Upper lobe of right lung (tissue), 1 donor: ENCODE data around the gene ITPR2. TPM values are rescaled to one million over a fixed set of nuclear protein-coding genes. Genes with fewer than 3 reads are reported as not detected.
A peak's percentile ranks its signal among the peaks of the same experiment; 100 is the strongest.
"Not testable (repeated sequence)": the region's sequence is repeated elsewhere in the genome, so short reads cannot be mapped to it uniquely, and the experiment has no call there.

Experiments used
- ATAC-seq: fragments of 200-7000 bp; cut with Tn5 transposase; one replicate; pipeline ENCODE4 v1.9.1; 2020; ENCODE audit warnings: mild to moderate bottlenecking, moderate library complexity
- DNase-seq: peaks from one replicate; pipeline ENCODE4 v3.0.0-alpha.2; 2020
- H3K27ac ChIP-seq: fragments of 200-600 bp; one replicate; pipeline ENCODE4 v1.8.0; 2022
- H3K27me3 ChIP-seq: fragments of 200-600 bp; one replicate; pipeline ENCODE4 v1.8.0; 2022; ENCODE audit warnings: mild to moderate bottlenecking
- H3K36me3 ChIP-seq: fragments of 200-600 bp; one replicate; pipeline ENCODE4 v1.8.0; 2022
- H3K4me1 ChIP-seq: fragments of 200-600 bp; one replicate; pipeline ENCODE4 v1.8.0; 2022
- H3K4me3 ChIP-seq: fragments of 200-600 bp; one replicate; pipeline ENCODE4 v1.8.0; 2022; ENCODE audit warnings: mild to moderate bottlenecking
- H3K9me3 ChIP-seq: fragments of 200-600 bp; one replicate; pipeline ENCODE4 v1.8.0; 2022
- intact Hi-C: fragments of 100-400 bp; cut with DNase I; formaldehyde crosslinking; loops from one replicate; pipeline ENCODE4 v1.11.0; 2022
- total RNA-seq: library from RNA; stranded (reverse); fragmentation: NEBNext Ultra II Directional; extraction: Animal tissue kit (Norgen Biotek cat#: 25700); gene quantifications from one replicate; pipeline ENCODE4 v1.2.1, GENCODE V29; 2021
- TF ChIP-seq, protein P1 (sequence below): fragments of 200-600 bp; IDR thresholded peaks from one replicate; pipeline ENCODE4 v1.8.0; 2022; ENCODE audit warnings: antibody characterized with exemption
- donor health status: DM: no; HTN: yes; CAD: no; lungs with severe emphysema.

Gene ITPR2
- total RNA-seq, 1 donor from 2014 or later: 50.8 TPM

DNA sequence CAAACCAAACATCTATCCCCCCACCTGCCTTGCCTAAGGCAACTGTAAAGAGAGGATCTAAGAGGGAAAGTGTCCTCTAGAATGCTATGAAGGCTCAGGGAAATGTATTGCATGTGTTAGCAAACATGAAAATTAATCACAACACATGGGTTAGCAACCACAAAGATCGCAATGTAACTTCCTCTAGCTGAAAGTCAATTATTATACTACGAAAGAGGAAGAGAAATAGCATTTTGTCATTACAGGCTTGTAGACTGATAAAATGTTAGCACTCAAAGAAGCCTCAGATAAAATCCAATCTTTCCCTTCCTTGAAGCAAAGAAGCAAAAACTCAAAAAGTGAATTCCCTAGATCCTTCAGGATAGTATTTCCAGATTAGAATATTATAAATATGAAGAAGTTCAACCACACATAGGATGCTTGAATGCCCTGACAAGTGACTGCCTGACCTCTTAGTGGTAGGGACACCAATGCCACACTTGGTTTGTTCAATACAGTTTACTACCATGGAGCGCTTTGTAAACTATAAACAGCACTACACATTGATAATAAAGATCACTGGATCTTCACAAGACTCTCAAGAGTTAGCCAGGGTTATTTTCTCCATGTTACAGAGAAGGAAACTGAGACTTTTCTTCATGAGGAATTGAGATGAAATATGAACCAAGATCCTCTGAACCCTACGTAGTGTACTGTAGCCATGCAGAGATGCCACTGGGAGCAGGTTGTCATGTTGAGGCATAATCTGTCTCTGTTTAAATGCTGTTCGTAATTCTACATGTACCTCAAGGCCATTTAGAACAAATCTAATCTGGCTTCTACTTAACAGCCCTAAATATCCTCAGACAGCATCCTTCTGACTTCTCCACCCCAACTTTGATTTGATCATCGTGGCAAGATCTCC, 100.7 kb downstream of the ITPR2 start:
- Histone ChIP-seq H3K27me3 (no peaks in the 10 kb centered on the region), H3K36me3 (no peaks in the 10 kb centered on the region), H3K9me3 (no peaks in the 10 kb centered on the region), H3K4me3 (no peak overlapping the region), H3K27ac (no peak overlapping the region), H3K4me1 (peaks cover 3% of the 10 kb centered on the region)
- TF ChIP-seq, protein P1, sequence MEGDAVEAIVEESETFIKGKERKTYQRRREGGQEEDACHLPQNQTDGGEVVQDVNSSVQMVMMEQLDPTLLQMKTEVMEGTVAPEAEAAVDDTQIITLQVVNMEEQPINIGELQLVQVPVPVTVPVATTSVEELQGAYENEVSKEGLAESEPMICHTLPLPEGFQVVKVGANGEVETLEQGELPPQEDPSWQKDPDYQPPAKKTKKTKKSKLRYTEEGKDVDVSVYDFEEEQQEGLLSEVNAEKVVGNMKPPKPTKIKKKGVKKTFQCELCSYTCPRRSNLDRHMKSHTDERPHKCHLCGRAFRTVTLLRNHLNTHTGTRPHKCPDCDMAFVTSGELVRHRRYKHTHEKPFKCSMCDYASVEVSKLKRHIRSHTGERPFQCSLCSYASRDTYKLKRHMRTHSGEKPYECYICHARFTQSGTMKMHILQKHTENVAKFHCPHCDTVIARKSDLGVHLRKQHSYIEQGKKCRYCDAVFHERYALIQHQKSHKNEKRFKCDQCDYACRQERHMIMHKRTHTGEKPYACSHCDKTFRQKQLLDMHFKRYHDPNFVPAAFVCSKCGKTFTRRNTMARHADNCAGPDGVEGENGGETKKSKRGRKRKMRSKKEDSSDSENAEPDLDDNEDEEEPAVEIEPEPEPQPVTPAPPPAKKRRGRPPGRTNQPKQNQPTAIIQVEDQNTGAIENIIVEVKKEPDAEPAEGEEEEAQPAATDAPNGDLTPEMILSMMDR: no peak
- intact Hi-C loops: no loop called here
- ATAC-seq: peak; percentile 76
- no peak for DNase-seq

DNA sequence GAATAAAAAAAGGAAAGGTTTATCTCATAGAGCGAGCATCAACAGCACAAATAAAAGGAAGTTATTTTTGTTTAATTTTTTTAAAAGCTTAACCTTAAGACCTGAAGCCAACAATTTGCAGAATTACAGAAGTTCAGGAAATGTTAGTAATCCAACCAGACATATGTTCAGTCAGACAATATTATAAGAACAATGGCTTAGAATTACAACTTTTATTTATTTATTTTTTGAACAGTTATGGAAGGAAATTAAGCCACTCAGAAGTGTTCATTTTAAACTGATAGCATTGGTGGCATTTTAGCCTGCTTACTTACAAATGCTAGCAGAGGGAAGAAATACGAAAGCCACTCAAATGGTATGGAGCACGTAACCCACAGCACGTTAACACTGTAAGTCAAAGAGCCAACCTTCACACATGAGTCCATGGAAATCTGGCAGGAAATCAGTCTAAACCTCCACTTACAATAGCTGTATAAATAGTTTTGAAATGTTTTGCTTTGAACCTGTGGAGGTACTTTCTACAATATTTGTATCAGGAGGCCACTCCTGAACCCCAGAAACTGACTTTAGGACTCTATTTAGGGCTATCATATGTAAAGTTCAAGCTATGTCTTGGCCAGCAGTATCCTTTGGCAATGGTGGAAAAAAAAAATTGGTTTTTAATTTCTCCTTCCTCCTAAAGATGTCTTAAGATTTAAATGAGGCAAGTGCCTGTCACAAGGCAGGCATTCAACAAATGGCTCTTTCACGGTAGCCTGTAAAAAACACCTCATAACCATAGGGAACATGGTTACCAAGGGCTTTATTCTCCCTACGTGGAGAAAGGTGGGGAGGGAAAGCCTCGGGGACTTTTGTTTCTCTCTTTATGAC, 102.3 kb downstream of the ITPR2 start:
- Histone ChIP-seq H3K9me3 (no peaks in the 10 kb centered on the region), H3K4me1 (peaks cover 3% of the 10 kb centered on the region), H3K27me3 (no peaks in the 10 kb centered on the region), H3K4me3 (no peak overlapping the region), H3K27ac (no peak overlapping the region), H3K36me3 (no peaks in the 10 kb centered on the region)
- ATAC-seq (no peak), DNase-seq (no peak)
- intact Hi-C loops: no loop called here
- TF ChIP-seq, protein P1: no peak

DNA sequence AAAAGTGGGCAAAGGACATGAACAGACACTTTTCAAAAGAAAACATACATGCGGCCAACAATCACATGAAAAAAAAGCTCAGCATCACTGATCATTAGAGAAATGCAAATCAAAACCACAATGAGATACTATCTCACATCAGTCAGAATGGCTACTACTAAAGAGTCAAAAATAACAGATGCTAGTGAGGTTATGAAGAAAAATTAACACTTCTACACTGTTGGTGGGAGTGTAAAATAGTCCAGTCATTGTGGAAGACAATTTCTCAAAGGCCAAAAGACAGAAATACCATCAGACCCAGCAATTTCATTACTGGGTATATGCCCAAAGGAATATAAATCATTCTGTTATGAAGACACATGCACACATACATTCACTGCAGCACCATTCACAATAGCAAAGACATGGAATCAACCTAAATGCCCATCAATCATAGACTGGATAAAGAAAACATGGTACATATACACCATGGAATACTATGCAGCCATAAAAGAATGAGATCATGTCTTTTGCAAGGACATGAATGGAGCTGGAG, 103.8 kb downstream of the ITPR2 start:
- H3K9me3 ChIP-seq, H3K4me1 ChIP-seq, H3K36me3 ChIP-seq, DNase-seq, H3K27me3 ChIP-seq, H3K4me3 ChIP-seq, ATAC-seq, H3K27ac ChIP-seq, intact Hi-C loops: not testable (repeated sequence)

DNA sequence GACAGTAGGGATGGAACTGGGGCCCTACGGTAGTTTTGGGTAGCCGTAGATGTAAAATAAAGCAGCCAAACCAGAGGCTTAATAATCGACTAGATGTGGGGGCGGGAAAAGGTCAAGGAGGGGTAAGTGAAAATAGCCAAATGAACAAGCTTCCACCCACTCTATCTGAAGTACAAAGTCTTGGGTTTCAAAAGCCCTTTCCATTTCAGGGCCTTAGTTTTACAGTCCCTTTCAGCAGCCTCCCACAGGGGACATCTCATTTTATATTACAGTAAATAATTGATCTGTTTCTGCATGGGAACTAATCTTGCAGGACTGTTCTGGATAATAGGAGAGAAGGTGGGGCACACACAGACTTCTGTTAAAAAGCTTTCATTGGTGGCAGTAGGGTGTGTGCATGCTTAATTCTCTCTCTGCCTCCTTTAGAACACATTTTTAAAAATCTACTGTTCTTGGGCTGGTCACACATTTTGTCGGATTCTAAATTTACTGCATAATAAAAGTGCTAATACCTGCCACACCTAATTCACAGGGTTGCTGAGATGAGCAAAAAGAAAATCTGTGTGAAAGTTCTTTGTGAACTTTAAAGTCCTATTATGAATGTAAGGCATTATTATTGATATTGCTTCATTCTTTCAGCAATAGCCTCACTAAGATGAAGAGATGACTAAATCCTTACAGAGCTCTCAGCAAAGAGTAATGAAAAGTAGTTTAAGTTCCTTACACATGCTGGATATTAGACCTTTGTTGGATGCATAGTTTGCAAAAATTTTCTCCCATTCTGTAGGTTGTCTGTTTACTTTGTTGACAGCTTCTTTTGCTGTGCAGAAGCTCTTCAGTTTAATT, 104.6 kb downstream of the ITPR2 start:
- Histone ChIP-seq H3K27ac (no peak overlapping the region), H3K36me3 (no peaks in the 10 kb centered on the region), H3K4me1 (peaks cover 8% of the 10 kb centered on the region), H3K9me3 (no peaks in the 10 kb centered on the region), H3K4me3 (no peak overlapping the region), H3K27me3 (no peaks in the 10 kb centered on the region)
- ATAC-seq: peak; percentile 14
- no peak for DNase-seq
- TF ChIP-seq, protein P1: no peak
- intact Hi-C loops: no loop called here

DNA sequence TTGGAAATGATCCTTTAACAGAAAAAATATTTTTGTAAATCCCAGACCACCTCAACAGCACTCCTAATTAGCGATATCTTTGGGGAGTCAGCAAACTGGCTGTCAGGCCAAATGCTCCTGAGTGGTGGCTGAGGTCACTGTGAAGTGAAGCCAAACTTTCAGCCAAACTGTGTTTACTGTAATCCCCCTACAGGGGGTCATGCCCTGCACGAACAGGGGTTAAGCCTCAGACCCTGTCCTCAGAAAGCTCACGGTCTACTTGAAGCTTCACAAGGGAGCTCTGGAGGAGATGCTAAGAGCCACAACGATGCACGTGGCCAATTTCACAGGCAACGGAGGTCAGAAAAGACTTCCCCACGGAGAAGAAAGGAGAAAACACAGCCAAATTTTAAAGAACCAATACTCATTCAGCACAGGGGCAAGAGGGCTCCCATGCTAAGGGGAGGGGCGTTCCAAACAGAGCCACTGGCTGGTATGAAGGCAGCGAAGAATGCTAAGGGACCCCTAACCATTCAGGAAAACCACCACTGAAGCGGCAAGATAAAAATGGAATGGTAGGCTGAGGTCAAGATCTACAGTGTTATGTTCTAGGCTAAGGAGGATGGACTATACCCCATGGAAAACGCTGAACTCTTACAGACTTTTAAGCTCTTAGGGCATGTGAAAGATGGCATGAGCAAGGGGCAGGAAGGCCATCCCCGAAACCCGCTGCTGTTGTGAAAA, 105.4 kb downstream of the ITPR2 start:
- TF ChIP-seq, protein P1: no peak
- Histone ChIP-seq H3K27ac (no peak overlapping the region), H3K27me3 (no peaks in the 10 kb centered on the region), H3K4me1 (peaks cover 11% of the 10 kb centered on the region), H3K9me3 (no peaks in the 10 kb centered on the region), H3K36me3 (no peaks in the 10 kb centered on the region), H3K4me3 (no peak overlapping the region)
- intact Hi-C loops: no loop called here
- DNase-seq: no peak
- no peak for ATAC-seq
